ENCODE data around the gene LGALS7B. TPM values are rescaled to one million over a fixed set of nuclear protein-coding genes. Genes with fewer than 3 reads are reported as not detected.

The LGALS7B gene
- total and polyA plus RNA-seq, 2 of the 8 experiments (the other 6 are each of a cell fraction or from before 2014, with no cell fraction given): 3.6 TPM; not detected in 1

GRCh38 chr19:38766276-38767047, 22.5 kb upstream of the LGALS7B start (continued):
- TF ChIP-seq JUND (IDR thresholded peaks at IDR 0.05; ENCODE audit: low read length): no peak
